ACHN (cell line): ENCODE measurements around the gene ISG20L2.
A peak's percentile ranks its signal among the peaks of the same experiment; 100 is the strongest.
"Not testable (repeated sequence)": the region's sequence is repeated elsewhere in the genome, so short reads cannot be mapped to it uniquely, and the experiment has no call there.

Experiments used
- DNase-seq: peaks from one replicate; pipeline ENCODE4 v3.0.0-alpha.2; 2015
- in situ Hi-C: cut with HindIII; loops from 2 replicates; pipeline ENCODE4 v1.10.0; 2017; ENCODE audit warnings: low sequenced_read_pairs, low pct_ligation_motif_present, low pct_unique_long_range_greater_than_20kb

The ISG20L2 gene

DNA sequence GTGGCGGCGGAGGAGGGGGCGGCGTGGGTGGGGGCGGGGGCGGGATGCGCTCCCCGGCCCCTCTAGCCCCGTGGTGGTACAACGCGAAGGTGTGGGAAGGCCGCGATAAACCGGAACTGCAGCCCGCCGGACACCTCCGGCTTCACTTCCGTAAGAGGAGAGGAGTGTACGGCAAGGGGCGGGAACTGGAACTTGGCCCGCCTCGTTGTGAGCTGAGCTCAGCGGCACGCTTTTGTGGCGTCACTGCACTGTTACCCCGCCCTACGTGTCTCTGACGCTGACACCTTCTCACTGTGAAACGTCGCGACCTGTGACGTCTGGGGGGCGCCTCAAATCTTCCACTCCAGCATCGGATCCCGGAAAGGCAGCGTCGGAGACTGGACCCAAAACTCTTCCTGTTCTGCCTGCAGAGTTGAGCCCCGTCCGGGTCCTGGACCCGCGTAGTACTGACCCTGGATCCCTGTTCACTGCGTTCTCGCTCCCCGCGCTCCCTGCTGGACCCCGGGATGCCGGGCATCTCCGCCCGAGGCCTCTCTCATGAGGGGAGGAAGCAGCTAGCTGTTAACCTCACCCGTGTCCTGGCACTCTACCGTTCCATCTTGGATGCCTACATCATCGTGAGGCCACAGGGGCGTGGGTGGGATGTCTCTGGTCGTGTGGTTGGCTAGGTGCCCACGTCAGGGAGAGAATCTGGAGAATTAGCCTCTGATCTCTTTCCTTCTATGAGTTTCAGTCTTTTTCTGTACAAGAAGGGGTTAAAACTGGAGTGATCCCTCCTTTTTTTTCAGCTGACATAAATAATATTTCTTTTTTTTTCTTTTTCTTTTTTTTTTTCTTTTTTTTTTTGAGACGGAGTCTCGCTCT is at the start of gene ISG20L2:
Gene ISG20L2 (minus strand): TSS at position 168 of the 864 bp plus-strand sequence. CDS start 1,114 bp downstream, outside the sequence.
- DNase-seq = peak; percentile 99
- in situ Hi-C loops = no loop called here

DNA sequence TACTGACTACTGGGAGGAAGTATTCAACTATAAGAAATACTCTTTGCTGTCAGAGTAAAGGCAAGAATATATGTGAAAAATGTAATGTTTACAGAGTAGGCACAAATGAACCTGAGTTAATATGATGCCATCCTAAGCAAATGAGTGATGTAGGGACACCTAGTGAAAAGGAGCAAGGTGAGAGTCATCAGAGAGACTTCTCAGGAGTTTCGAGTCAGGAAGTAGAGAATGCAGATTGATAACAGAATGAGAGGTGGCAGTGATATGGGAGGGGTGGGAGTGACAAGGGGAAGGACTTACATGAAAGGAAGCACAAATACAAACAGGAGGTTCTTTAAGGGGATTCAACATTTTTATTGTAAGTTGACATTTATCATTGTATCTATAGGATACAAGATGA is 49.0 kb upstream of the ISG20L2 start:
- no peak for DNase-seq
- in situ Hi-C loops = no loop called here

DNA sequence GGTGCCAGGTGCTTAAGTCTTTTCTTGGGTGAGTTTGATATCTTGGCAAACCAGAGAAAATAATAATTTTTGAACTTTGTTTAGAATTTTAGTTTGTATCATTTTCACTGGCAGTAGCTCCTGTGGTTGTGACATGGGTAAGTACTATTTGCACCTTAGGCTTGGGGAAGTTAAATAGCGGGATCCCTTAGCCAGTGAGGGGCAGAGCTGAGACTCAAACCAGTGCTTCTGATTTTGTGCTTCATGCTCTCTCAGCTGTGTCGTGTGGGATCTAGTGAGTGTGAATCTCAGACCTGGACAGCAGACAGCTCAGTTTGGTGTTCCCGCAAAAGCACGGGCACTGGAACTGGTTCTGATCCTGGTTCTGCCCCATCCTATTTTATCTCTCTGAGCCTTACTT is 48.4 kb upstream of the ISG20L2 start:
- in situ Hi-C loops = no loop called here
- no peak for DNase-seq

DNA sequence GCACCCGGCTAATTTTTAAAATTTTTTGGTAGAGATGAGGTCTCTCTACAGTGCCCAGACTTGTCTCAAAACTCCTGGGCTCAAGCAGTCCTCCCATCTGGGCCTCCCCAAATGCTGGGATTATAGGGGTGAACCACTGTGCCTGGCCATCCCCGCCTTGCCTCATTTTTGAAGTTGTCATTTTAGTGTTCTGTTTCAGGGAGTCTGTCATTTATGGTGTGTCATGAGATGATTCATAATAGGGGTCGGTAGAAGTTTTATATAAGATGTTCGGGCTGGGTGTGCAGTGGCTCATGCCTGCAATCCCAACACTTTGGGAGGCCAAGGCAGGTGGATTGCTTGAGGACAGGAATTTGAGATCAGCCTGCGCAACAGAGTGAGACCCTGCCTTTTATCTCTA is 47.2 kb upstream of the ISG20L2 start:
- in situ Hi-C loops = no loop called here
- DNase-seq = no peak

GRCh38 chr1:156773607-156774006 is 45.0 kb upstream of the ISG20L2 start:
- no peak for DNase-seq
- in situ Hi-C loops = no loop called here

- no peak for DNase-seq
Observed at GRCh38 chr1:156772728-156773497, 44.3 kb upstream of the ISG20L2 start.

GRCh38 chr1:156772222-156772621 is 43.7 kb upstream of the ISG20L2 start:
- no peak for DNase-seq
- in situ Hi-C loops = no loop called here

More at GRCh38 chr1:156772728-156773497, 44.3 kb upstream of the ISG20L2 start:
- in situ Hi-C loops = no loop called here

DNA sequence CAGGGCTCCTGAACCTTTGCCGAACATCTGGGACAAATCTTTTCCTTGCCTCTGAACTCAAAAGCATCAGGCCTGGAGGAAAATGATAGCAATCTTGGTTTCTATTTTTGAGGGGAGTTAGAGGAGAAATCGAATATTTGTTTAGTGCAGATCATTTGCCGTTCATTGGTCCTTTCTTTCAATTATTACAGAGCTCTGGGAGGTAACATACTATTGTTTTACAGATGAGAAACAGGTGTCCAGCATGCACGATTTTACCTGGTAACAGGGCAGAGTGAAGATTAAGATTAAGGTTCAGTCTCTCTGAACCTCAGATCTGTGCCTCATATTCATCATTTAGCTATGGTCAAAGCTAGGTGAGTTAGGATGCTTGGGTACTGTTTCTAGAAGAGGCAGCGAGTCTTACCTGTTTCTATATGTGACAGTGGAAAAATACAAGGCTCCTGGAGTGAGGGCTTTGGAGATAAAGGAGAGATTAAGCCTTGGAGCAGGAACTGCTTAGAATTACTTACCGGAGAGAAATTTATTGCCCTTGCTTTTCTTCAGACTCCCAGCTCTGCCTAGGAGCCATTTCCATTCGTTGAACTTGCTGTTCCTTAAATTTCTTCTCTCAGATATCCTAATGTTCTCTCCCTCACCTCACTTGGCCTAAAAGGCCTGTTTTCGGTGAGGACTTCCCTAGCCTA is 40.2 kb upstream of the ISG20L2 start:
- no peak for DNase-seq
- in situ Hi-C loops = no loop called here

- DNase-seq = peak; percentile 24
- in situ Hi-C loops = no loop called here
Observed at GRCh38 chr1:156767879-156768604, 39.5 kb upstream of the ISG20L2 start.

- peak; percentile 100 for DNase-seq
- in situ Hi-C loops = no loop called here
Observed at GRCh38 chr1:156767101-156767878, 38.7 kb upstream of the ISG20L2 start, which contains the start of gene PRCC. Gene PRCC (plus strand): TSS chr1:156767535. CDS start chr1:156767772, 237 bp downstream.

DNA sequence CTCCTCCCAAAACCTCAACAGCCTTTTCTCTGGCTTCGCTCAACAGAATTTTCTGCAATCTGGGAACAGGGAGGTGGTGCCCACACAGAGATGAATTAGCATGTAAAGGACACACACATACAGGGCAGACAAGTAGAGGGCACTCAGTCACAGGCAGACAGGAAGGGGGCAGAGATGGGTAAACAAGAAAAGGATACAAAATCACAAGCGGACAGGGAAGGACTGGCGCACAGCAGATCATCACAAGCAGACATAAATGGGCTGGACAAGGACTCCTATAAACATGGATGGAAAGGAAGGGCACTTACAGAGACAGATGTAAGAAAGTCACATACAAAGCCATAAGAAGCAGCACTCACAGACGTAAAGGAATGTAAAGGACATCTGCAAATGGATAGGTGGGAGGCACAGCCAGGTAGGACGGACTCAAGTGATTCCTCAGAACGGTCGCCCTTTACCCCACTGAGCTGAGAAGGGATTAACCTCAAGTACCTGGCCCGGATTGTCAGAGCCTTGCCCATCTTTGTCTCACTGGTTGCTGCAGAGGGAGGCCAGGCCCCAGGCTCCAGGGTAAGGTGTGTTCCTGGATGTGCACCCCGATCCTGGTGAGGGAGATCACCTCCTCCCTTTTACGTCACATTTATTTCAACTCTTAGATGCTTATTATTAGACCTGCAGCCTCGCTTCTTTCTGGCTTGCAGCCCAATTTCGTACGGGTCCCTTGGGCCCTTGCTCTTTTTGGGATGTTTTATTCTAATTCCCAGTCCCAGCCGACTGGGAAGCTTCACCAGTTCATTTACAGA is 37.9 kb upstream of the ISG20L2 start:
- in situ Hi-C loops = no loop called here
- DNase-seq = peak; percentile 25

GRCh38 chr1:156765666-156766065 is 37.1 kb upstream of the ISG20L2 start:
- in situ Hi-C loops = no loop called here
- DNase-seq = no peak

DNA sequence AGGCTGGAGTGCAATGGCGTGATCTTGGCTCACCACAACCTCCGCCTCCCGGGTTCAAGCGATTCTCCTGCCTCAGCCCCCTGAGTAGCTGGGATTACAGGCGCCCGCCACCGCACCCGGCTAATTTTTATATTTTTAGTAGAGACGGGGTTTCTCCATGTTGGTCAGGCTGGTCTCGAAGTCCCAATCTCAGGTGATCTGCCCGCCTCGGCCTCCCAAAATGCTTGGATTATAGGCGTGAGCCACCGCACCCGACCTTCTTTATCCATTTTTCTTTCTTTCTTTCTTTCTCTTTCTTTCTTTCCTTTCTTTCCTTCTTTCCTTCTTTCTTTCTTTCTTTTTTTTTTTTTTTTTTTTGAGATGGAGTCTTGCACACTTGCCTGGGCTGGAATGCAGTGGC is 36.6 kb upstream of the ISG20L2 start:
- DNase-seq, in situ Hi-C loops: not testable (repeated sequence)

DNA sequence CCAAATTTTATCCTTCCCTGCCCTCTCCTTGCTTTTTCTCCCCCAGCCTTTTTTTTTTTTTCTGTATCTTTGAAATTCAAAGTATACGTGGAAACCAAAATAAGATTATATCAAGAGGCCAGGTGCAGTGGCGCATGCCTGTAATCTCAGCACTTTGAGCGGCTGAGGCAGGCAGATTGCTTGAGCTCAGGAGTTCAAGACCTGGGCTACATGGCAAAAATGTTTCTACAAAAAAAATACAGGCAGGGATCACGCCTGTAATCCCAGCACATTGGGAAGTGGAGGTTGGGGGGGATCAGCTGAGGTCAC is 32.2 kb upstream of the ISG20L2 start:
- in situ Hi-C loops = no loop called here
- no peak for DNase-seq

GRCh38 chr1:156760092-156760795 is 31.7 kb upstream of the ISG20L2 start:
- DNase-seq = no peak
- in situ Hi-C loops = no loop called here

DNA sequence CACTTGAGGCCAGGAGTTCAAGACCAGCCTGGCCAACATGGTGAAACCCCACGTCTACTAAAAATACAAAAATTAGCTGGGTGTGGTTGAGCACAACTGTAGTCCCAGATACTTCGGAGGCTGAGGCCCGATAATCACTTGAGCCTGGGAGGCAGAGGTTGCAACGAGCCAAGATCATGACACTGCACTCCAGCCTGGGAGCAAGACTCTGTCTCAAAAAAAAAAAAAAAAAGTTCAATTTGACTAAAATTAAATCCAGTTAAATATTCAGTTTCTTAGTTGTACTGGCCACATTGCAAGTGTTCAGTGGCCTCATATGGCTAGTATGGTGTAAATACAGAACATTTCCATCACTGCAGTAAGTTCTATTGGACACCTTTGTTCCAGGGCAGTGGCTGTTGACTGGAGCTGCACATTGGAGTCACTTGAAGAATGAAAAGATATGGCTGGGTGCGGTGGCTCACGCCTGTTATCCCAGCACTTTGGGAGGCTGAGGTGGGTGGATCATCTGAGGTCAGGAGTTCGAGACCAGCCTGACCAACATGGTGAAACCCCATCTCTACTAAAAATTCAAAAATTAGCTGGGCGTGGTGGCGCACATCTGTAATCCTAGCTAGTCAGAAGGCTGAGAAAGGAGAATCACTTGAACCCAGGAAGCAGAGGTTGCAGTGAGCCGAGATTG is 29.1 kb upstream of the ISG20L2 start:
- in situ Hi-C loops = not testable (repeated sequence)

More for the DNA sequence above, 29.1 kb upstream of the ISG20L2 start:
- not testable (repeated sequence) for DNase-seq
